GM12874 (cell line): ENCODE results near the gene TNFRSF25.

Experiments used
- CTCF ChIP-seq: IDR thresholded peaks from 2 replicates; pipeline ENCODE4 v1.5.1; 2011; ENCODE audit warnings: low read depth, mild to moderate bottlenecking, control low read depth, low read length, moderate library complexity; ENCODE audit not compliant: insufficient read depth

The TNFRSF25 gene

GRCh38 chr1:6473974-6474814 is 8.2 kb upstream of the TNFRSF25 start:
- TF ChIP-seq CTCF: no peak

- TF ChIP-seq CTCF: no peak
These were observed 7.2 kb upstream of the TNFRSF25 start for GRCh38 chr1:6473156-6473555.

- peak; percentile 50 for TF ChIP-seq CTCF
These were observed 6.4 kb upstream of the TNFRSF25 start for GRCh38 chr1:6472391-6472790.

GRCh38 chr1:6471970-6472368 is 6.0 kb upstream of the TNFRSF25 start:
- TF ChIP-seq CTCF: no peak

DNA sequence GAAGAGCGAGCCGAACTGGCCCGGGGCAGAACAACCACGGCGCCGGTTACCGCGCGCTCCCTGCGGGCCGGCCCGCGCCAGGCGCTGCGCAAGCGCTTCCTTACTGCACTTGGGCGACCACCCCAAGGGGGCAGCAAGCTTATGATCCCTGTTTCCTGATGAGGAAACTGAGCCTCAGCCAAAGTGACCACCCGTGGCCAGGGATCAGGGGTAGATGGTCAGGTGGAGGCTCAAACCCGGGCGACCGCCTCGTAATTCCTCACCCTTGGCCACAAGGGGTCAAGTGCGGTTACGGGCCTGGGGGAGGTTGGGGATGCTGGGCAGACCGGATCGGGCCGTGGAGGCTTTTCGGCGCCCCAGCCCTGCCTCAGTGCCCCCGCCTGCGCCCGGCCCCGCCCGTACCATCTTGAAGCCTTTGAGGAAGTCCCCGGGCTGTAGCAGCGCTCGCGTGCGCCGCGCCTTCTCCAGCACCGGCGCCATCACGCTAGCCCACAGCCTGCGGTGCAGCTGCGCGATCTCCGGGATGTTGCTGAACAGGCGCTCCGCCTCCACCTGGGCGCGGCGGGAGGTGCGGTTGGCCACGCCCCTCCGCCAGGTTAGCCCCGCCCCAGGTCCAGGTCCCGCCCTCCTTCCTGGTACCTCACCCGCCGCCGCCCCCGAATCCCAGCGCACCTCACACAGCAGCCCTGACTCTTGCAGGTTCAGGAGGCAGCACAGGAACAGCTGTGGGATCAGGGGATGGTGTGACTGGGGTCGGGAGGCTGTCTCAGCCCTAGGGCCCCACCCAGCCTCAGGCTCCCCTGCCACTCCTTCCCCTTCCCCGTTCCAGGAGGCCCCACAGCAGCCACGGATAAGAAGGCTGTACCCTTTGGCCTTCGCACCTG is 5.4 kb upstream of the TNFRSF25 start:
- TF ChIP-seq CTCF: no peak

DNA sequence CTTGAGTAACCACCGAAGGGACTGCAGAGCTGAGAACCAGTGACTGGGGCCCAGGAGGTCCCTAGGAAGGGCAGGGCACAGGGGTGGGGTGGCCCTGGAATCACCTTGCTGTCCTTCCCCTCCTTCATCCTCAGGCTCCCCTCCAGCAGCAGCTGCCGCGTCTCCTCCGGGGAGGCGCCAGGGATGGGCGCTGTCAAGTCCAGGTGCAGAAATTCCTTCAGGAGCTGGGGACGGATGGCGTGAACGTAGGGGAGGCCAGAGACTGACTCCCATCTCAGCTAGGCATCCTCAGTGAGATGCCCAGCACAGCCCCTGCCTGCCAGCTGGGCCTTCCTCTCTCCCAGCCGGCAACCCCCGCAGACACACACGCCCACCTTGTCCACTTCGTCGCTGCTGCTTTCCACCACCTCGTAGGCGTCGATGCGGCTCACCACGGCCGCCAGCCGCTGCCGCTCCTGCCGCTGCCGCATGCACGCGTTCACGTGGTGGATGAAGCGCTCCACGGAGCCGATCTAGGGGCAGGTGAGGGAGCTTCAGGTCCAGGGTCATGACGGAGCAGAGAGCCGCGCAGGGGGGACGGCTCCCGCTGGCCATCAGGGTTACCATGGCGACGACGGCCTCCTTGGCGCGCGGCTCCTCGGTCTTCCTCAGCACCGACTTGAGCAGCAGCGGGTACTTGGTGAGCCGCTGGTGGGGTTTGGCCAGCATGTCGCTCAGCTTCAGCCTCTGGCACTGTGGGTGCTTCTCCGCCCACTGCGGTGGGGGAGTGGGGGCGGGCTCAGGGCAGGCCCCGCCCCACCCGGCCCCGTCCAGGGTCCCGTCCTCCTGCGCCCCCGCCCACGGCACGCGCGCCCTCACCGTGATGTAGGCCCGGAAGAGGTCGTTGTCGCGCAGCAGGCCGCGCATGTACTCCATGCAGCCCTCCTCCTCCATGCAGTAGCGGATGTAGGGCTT is 4.4 kb upstream of the TNFRSF25 start:
- no peak for TF ChIP-seq CTCF
